ENCODE results near the gene SLC25A21. TPM values are rescaled to one million over a fixed set of nuclear protein-coding genes. Genes with fewer than 3 reads are reported as not detected.

Gene SLC25A21
- total RNA-seq, 4 donors from 2014 or later: 0.67 to 2.1 (median 0.91) TPM

DNA sequence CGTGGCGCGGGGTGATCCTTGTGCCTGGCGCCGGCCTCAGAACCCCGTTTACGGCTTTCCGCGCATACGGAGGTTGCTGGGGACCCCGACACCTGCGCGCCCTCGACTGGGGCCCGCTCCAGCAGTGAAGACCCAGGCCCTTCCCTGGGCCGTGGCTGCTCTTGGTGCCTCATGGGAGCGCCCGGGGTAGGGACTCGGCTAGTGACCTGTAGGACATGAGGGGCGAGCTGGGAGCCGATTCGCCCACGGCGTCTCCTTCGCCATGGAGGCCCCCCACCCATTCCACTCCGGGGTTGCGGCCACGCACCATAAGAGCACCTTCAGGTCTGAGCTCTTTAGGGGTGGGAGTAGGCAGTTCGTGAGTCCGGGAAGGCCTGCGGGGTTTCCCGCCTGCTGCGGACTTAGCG, 525.0 kb downstream of the SLC25A21 start:
- peak overlapping the region; percentile 52 to 66 (median 62) for H3K4me3 ChIP-seq
- intact Hi-C loops (cut with DNase I): no loop called here
- TF ChIP-seq POLR2A (IDR thresholded peaks at IDR 0.05): no peak
- TF ChIP-seq, protein P1, sequence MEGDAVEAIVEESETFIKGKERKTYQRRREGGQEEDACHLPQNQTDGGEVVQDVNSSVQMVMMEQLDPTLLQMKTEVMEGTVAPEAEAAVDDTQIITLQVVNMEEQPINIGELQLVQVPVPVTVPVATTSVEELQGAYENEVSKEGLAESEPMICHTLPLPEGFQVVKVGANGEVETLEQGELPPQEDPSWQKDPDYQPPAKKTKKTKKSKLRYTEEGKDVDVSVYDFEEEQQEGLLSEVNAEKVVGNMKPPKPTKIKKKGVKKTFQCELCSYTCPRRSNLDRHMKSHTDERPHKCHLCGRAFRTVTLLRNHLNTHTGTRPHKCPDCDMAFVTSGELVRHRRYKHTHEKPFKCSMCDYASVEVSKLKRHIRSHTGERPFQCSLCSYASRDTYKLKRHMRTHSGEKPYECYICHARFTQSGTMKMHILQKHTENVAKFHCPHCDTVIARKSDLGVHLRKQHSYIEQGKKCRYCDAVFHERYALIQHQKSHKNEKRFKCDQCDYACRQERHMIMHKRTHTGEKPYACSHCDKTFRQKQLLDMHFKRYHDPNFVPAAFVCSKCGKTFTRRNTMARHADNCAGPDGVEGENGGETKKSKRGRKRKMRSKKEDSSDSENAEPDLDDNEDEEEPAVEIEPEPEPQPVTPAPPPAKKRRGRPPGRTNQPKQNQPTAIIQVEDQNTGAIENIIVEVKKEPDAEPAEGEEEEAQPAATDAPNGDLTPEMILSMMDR (IDR thresholded peaks at IDR 0.05): no peak
- no CpG with 5 or more reads among the region's 34 CpGs for WGBS, 2 donors
- H3K9me3 ChIP-seq: no peaks in the 10 kb centered on the region
- no peak for DNase-seq
- H3K27me3 ChIP-seq: peaks cover 0 to 90% (median 4%) of the 10 kb centered on the region in 4 donors
- no peaks in the 10 kb centered on the region for H3K36me3 ChIP-seq
- H3K4me1 ChIP-seq: peaks cover 8 to 42% (median 10%) of the 10 kb centered on the region in 3 donors
- peak overlapping the region; percentile 63 to 94 (median 82) for H3K27ac ChIP-seq

DNA sequence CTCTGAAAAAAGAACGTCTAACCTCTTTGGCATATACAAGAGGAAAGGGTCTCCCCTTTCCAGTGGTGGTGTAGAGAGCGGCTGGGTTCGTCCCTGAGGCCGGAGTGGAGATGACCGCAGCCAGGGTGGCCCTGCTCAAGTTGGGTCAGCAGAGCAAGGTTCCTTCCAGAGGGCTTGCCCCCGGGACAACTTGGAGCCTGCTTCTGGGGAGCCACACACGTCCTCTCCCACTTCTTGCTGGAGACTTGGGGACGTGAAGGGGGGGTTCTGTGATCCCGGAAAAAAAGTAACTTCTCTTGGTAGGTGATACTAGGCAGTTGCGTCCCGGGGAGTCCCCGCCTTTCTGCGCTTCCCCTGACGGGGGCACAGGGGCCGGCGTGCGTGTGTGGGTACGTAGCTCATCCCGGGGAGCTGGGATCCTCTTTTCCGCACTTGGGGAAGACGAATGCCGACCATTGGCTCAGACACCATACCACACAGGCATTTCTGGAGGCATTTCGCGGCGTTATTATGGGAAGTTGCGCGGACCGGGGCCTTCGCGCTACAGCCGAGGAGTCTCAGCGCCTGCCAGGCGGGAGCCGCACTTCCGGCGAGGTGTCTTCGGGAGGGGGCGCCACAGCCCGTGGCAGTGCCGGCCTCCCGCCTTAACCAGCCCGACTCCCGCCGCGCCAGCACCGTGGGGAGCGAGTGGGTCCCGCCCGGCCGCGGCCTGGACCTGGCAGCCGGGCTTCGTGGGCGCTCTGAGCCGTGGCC, 525.6 kb downstream of the SLC25A21 start:
- intact Hi-C loops (cut with DNase I): no loop called here
- Histone ChIP-seq H3K27me3 (peaks cover 0 to 88% (median 4%) of the 10 kb centered on the region in 4 donors), H3K36me3 (no peaks in the 10 kb centered on the region), H3K4me1 (peaks cover 8 to 42% (median 10%) of the 10 kb centered on the region in 3 donors), H3K9me3 (no peaks in the 10 kb centered on the region), H3K27ac (peak overlapping the region; percentile 63 to 94 (median 82)), H3K4me3 (peak overlapping the region; percentile 52 to 66 (median 62))
- DNase-seq: no peak
- TF ChIP-seq, protein P1 (IDR thresholded peaks at IDR 0.05): peak in 4 of 6 experiments; percentile 33 to 59 (median 35)
- TF ChIP-seq POLR2A (IDR thresholded peaks at IDR 0.05): no peak
- WGBS, 2 donors: 3 to 4% methylated on average over 4 to 19 of the region's 55 CpGs

GRCh38 chr14:36633580-36633979, 538.8 kb downstream of the SLC25A21 start:
- no peaks in the 10 kb centered on the region for H3K36me3 ChIP-seq
- WGBS, 2 donors: 70 to 76% methylated on average over 3 of the region's 3 CpGs
- H3K4me3 ChIP-seq: no peak overlapping the region
- peaks cover 0 to 15% (median 0%) of the 10 kb centered on the region in 4 donors for H3K27me3 ChIP-seq
- no peaks in the 10 kb centered on the region for H3K9me3 ChIP-seq
- intact Hi-C loops (cut with DNase I): no loop called here
- H3K4me1 ChIP-seq: no peaks in the 10 kb centered on the region
- TF ChIP-seq, protein P1 (IDR thresholded peaks at IDR 0.05): no peak
- no peak for TF ChIP-seq POLR2A (IDR thresholded peaks at IDR 0.05)
- DNase-seq: no peak
- H3K27ac ChIP-seq: no peak overlapping the region

Small RNA genes lying within 50 kb of the gene (small RNA-seq; reads per million reads assigned to genes)
- 0 reads per million in 4 donors for gene MIR4503
- gene RNU6-273P: 0 to 0.15 (median 0) reads per million in 4 donors

Other genes with a start within 250 kb of the SLC25A21 start
- 10 to 100 TPM in 1 of 4 donors, 1 to 10 TPM in 3; 4.9 to 13.7 (median 7.1) TPM for gene MIPOL1, start 25.3 kb upstream of the SLC25A21 start, total RNA-seq

All from esophagus squamous epithelium (tissue), 5 donors.